ENCODE measurements around the gene ALPP.
"Not testable (repeated sequence)": the region's sequence is repeated elsewhere in the genome, so short reads cannot be mapped to it uniquely, and the experiment has no call there.

ALPP gene

DNA sequence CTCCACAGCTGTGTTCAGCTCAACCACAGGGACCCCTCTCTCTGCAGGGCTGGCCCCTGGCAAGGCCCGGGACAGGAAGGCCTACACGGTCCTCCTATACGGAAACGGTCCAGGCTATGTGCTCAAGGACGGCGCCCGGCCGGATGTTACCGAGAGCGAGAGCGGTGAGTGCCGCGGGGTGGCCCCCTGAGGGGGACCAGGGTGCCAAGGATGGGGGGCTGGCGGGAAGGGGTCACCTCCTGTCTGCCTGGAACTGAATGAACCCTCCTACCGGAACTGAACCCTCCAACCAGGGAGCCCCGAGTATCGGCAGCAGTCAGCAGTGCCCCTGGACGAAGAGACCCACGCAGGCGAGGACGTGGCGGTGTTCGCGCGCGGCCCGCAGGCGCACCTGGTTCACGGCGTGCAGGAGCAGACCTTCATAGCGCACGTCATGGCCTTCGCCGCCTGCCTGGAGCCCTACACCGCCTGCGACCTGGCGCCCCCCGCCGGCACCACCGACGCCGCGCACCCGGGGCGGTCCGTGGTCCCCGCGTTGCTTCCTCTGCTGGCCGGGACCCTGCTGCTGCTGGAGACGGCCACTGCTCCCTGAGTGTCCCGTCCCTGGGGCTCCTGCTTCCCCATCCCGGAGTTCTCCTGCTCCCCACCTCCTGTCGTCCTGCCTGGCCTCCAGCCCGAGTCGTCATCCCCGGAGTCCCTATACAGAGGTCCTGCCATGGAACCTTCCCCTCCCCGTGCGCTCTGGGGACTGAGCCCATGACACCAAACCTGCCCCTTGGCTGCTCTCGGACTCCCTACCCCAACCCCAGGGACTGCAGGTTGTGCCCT is 2.9 kb downstream of the ALPP start:
- DNase-seq (ENCODE audit: low read depth in 2 of 2), result peak; percentile 15 to 26

DNA sequence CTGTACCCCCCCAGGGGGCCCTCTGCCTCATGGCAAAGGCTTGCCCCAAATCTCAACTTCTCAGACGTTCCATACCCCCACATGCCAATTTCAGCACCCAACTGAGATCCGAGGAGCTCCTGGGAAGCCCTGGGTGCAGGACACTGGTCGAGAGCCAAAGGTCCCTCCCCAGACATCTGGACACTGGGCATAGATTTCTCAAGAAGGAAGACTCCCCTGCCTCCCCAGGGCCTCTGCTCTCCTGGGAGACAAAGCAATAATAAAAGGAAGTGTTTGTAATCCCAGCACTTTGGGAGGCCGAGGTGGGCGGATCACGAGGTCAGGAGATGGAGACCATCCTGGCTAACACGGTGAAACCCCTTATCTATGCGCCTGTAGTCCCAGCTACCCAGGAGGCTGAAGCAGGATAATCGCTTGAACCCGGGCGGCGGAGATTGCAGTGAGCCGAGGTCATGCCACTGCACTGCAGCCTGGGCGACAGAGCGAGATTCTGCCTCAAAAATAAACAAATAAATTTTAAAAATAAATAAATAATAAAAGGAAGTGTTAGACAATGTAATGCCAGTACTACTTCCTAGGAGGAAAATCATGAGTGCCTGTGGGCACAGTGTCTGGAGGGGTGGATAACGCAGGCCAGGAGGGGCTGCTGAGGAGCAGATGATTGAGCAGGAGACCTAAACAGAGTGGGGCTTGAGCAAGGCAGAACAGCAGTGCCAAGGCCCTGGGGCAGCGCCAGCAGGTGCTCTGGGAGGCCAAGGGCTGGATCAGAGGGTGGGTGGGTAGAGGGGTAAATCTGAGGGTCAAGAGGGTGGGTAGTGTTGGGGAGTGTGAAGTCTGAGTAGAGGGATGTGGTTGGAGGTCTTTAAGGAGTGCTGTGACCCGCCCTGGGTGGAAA is 4.0 kb downstream of the ALPP start:
- no peak for DNase-seq (ENCODE audit: low read depth in 2 of 2)

DNA sequence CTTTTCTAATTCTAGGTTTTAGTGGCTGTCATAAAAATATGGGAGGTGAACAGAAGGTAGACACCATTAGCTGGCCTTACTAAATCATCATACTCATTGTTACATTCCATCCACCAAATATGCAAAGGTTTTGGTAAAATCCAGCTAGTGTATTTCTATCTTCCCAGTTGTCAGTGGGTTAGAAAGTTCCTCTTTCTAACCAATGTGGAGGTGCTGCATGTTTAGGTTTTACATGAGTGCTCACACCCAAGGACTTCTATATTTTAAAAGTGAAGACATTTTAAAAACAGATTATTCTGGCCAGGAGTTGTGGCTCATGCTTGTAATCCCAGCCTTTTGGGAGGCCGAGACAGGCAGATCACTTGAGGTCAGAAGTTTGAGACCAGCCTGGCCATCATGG is 5.9 kb downstream of the ALPP start:
- DNase-seq (ENCODE audit: low read depth in 2 of 2), result no peak

DNA sequence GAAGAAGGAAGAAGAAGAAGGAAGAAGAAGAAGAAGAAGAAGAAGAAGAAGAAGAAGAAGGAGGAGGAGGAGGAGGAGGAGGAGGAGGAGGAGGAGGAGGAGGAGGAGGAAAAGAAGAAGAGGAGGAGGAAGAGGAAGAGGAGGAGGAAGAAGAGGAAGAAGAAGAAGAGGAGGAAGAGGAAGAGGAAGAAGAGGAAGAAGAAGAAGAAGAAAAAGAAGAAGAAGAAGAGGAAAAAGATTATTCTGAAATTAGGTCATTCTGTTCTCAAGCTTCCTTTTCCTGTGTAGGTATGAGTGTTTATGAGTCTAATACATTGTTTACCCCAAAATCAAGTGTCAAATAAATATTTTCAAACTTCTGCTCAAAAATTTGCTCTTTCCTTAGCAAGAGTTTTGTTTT is 6.5 kb downstream of the ALPP start:
- not testable (repeated sequence) for DNase-seq (ENCODE audit: low read depth in 2 of 2)

DNA sequence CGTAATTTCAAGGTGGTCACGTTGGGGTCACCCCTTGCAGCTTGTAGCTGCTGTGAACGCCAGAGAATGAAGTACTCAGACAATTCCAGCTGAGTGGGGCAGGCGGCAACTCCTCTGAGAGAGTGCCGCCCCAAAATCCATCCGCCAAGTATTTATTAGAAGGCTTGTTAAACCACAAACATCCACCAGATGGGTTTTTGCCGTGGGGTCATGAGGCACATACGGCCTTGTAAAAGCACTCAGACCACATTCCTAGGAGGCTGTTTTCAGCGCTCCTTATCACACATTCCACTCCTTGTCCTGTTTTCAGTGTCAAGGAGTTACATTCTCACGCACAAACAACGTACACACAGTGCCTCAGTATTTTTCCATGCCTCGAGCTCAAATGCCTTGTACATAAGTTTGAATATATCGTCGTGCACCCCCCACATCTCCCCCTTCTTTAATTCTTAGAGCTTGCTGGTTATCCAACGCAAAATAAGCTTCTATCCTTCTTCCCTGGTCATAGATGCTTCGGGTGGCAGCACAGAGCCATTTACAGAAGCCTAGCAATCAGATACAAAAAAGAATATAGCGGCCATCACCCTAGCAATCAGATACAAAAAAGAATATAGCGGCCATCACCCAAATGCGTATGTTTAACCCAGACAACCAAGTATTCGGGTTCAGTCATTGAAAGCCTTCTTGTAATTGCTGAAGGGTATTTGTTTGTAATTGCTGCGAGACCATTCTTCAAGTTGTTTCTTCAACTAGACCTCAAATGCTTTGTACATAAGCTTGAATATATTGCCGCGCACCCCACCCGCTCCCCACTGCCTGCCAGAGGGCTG is 7.3 kb downstream of the ALPP start:
- DNase-seq (ENCODE audit: low read depth in 2 of 2), result no peak

DNA sequence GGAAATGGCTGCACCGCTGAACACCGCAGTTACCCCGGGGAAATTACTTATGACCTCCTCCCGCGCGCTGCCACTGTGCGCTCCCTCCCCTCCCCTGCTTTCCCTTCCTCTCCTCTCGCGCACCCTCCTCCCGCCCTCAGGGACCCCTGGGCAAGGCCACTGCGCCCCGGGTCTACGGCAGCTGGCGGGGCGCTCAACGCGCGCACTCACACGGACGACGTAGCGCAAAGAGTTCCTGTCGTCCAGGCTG is 7.9 kb downstream of the ALPP start:
- no peak for DNase-seq (ENCODE audit: low read depth in 2 of 2)

DNA sequence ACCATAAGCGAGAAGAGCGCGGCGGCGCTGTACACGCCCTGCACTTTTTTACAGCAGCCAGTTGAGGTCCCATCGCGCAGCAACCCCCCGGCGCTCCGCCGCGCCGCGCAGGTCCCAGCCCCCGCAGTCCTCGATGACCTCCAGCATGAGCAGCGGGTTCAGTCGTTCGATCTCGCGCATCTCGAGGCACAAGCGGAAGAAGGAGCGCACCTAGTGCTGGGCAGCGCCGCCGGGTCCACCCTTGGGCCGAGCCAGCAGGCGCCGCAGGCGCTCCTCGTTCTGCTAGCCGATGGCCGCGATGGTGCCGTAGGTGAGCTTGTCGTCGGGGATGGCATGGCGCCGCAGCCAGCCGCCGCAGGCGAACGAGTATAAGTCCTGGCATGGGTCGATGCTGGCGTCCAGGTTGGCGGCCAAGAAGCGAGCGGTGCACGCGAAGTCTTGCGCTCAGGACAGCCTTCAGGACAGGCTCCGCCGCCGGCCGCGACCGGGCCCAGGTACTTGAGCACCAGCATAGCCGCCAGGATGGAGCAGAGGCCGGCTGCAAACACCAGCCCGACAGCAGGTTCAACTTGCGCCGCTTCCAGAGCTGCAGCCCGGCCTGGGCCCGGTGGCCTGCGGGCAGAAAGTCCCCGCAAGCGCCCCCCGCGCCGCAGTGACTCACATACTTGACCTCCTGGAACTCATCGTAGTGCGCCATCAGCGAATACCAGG is 8.3 kb downstream of the ALPP start:
- no peak for DNase-seq (ENCODE audit: low read depth in 2 of 2)

DNA sequence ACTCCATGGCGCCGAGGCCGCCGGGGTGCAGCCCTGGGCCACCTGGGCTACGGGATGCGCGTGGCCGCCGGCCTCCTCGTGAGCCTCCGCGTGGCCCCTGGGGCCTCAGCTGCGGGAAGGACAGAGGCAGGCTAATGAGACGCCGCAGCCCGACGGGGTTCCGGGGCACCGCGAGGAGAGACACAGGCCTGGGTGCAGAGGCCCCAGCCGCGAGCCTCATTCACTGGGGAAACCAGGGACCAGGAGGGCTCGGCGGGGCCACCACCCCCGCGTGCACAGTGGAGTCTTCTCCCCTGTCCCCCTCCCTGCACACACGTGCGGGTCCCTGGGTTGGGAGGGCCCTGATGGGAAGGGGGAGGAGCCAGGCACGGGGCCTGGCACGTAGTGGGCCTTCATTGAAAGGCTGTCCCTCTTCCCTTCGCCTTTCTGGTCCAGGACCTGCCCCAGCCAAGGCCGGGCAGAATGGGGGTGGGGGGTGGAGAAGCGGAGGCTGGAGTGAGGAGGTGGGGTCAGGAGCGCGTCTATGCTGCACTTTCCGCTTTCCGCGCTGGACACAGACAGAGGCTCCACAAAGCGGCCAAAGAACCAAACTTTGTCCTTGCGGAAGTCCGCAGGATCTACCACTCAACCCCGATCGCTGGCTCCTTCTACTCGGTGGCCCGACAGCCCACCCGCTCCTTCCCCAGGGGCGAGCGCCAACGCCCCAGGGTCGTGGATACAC is 9.1 kb downstream of the ALPP start:
- DNase-seq (ENCODE audit: low read depth in 2 of 2), result no peak

DNA sequence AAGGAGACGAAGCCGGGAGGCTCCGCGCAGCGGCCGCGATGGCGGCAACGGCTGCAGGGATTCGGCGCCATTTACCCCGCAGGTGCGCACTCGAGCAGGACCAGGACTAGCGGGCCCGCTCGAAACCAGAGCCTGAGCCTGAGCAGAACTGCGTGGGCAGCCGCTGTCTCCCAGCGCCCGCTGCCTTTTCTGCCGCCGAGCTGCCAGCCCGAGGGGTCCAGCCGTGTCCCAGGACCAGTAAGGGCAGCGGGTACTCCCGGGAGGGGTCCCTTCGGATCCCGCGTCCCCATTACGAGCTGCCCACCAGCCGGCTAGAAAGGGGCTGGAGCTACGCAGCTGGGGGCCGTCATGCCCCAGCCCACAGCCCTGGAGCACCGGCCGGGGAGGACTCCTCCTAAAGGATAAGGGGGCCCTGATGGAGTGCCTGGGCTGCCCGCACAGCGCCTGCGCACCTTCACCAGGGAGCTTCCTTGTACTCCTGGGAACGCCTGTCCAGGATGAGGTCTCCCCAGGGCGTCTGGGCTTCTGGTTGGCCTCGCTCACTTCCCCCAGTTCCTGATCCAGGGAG is 9.9 kb downstream of the ALPP start:
- no peak for DNase-seq (ENCODE audit: low read depth in 2 of 2)

DNA sequence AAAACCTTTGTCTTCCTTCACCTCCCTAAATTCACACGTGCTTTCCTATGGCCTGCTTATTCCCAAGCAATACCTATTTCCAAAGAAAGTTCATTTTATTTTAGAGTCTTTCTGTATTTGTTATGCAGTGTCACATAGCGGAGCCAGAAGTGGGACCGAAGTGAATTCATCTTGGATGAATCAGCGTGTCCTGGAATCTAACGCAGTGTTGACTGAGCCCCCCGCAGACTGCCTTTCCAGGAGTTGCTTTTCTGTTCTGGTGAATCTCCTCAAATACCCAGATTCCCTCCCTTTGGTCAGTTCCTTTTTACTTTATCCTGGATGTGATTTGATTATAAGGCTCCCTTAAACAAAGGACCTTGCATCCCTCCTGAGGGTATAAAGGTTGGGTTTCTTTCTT is 10.8 kb downstream of the ALPP start:
- DNase-seq (ENCODE audit: low read depth in 2 of 2), result no peak

DNA sequence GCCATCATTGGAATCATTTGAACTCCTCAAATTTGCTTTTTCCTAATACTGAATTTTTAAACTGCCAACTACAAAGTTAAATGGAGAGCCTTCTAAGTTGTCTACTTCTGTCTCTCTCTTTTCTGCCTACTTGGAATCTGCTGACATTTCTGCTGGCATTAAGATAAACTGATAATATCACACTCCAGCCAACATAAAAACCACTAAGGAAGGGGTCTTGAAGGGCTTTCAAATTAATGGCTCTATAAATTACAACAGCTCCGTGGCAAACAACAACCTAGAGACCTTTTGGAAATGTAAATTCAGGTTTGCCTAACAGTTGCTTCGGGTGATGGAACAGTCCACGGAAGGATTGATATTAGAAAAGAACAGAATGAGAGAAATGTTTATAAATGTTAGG is 12.1 kb downstream of the ALPP start:
- DNase-seq (ENCODE audit: low read depth in 2 of 2), result no peak

DNA sequence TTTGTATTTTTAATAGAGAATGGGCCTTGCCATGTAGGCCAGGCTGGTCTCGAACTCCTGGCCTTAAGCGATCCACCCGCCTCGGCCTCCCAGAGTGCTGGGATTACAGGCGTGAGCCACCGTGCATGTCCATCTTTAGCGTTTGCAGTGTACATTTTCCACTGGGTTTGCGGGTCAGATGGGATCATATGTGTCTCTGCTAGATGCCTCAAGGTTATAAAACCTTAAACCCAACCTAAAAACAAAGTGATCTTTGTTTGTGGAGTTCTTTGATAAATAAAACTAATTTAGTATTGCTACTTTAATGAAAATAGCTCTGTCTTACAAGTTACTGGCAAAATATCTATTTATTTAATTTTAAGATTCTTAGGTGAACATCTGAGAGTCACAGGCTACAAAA is 15.0 kb downstream of the ALPP start:
- no peak for DNase-seq (ENCODE audit: low read depth in 2 of 2)

DNA sequence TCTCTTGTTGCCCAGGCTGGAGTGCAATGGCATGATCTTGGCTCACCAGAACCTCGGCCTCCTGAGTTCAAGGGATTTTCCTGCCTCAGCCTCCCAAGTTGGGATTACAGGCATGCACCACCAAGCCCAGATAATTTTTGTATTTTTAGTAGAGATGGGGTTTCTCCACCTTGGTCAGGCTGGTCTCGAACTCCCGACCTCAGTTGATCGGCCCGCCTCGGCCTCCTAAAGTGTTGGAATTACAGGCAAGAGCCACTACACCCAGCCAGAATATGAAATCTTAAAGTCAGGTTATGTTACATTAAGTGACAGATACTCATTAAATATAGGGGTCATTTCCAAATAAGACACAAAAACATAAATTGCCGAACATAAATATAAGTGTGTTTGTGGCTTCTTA is 15.9 kb downstream of the ALPP start:
- DNase-seq (ENCODE audit: low read depth in 2 of 2), result not testable (repeated sequence)

DNA sequence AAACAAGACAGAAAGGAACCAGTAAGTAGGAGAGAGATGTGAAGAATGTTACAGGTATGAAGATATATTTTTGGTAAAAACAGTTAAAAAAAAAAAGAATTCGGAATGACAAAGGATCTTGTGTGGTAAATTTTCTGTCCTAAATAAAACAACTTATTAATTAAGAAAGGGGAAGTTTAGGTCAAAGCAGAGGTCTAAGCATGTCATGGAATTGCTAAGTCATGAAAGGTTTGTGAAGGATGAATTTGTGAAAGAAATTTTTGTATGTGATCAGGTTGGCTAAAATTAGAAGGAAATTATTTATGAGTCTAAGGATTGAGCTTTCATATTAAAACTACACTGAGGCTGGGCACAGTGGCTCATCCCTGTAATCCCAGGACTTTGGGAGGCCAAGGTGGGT is 17.0 kb downstream of the ALPP start:
- no peak for DNase-seq (ENCODE audit: low read depth in 2 of 2)

DNA sequence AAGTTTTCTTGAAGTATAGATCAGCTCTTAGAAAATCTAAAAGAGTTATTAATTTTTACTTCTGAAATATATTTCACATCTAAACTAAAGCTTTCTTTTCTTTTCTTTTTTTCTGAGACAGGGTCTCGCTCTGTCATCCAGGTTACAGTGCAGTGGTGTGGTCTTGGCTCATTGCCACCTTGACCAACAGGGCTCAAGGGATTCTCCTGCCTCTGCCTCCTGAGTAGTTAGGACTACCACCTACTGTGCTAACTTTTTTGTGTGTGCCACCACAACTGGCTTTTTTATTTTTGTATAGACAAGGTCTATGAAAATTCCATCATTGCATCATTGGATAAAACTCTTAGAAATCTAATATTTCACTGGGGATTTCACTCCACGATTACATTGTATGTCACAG is 18.1 kb downstream of the ALPP start:
- DNase-seq (ENCODE audit: low read depth in 2 of 2), result no peak

DNA sequence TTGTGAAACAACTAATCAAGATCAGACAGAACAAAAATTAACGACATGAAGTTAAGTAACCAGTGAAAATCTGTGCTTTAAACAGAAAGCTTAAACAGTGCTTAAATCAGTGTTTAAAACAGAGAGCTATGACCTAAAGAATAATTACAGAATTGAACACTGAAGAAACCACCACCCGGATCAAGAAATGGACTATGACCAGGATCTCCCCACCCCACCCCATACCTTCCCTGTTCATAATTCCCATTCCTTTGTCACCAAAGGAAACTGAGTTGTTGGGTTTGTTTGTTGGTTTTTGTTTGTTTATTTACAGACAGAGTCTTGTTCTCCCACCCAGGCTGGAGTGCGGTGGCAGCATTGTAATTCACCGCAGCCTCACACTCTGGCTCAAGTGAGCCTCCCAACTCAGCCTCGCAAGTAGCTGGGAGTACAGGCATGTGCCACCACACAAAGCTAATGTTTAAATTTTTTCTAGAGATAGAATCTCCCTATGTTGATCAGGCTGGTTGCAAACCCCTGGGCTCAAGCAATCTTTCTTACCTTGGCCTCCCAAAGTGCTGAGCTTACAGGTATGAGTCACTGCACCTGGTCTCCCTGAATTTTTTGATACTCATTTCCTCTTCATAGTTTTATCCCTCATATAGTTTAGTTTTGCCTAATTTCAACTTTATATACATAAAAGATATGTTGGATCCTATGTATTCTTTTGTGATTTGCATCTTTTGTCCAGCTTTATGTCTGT is 19.9 kb downstream of the ALPP start:
- DNase-seq (ENCODE audit: low read depth in 2 of 2), result no peak

DNA sequence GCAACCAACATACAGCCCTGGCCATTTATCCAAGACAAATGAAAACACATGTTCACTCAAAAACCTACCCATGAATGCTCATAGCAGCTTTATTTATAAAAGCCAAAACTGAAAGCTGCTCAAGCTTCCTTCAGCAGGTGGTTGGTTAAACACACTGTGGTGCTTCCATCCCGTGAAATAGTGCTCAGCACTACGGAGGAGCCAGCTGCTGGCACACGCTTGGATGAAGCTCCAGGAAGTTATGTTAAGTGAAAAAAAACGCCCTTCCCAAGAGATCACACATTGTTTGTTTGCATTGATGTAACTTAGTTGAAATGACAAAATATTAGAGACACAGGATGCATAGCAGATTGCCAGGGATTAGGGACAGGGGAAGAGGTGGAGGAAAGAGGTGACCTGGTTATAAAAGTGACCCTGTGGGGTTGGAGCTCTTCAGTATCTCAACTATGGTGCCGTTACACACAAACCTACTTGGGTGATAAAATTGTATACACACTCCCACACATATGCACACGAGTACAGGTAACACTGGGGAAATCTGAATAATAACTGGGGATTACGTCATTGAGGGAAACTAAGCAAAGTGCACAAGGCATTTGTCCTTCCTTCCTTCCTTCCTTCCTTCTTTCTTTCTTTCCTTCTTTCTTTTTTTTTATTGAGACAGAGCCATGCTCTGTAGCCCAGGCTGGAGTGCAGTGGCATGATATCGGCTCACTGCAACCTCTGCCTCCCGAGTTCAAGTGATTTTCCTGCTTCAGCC is 21.9 kb downstream of the ALPP start:
- DNase-seq (ENCODE audit: low read depth in 2 of 2), result no peak

DNA sequence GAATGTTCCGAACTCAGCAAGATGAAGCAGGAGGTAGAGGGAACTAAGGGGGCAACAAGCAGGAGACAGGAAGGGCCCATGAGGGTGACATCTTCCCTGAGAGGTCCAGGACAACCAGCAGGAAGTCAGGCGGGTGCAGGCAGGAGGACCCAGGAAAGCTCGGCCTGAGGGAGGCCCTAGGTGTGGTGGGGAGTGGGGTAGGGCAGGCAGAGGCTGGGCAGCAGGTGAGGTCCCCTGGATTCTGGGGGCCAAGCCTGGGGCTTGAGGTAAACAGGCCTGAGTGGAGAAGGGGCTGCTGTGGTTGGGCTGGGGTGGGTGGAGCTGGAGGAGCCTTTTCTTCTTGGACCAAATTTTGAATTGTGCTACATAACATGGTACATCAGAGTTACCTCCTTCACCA is 24.0 kb downstream of the ALPP start:
- no peak for DNase-seq (ENCODE audit: low read depth in 2 of 2)

DNA sequence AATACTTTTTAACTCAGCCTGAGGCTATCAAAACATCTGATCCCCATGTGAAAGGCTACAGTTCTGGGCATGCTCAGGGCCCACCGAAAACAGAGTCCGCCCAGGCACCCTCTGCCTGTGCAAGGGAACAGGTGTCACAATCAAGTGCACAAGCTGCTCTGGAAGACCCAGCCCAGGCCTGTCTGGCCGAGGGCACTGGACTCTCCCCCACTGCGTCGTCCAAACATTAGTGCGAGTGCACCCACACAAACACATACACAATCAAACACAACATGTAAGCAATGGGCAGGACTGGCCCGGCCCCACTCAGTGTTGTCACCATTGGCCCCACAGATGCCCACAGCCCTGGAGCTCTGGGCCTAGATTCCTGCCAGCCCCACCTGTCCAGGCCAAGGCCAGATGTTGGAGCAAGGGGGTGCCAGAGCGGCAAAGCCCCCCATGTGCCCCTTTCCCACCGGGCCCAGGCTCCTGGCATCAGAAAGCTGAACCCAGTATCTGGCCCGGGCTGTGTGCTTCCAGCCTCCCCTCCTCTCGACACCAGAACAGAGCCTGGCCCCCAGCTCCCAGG is 27.5 kb downstream of the ALPP start:
- DNase-seq (ENCODE audit: low read depth in 2 of 2), result no peak
